K562 (cell line): ENCODE results near the gene SMCO1. TPM values are rescaled to one million over a fixed set of nuclear protein-coding genes. Genes with fewer than 3 reads are reported as not detected.

Experiments
- CBFA2T3 ChIP-seq: fragments of 450-650 bp; IDR thresholded peaks from 2 replicates; pipeline ENCODE4 v1.6.1; 2017
- DMBX1 ChIP-seq: fragments of 250-450 bp; sonication (Bioruptor Pico); IDR thresholded peaks from 2 replicates; pipeline ENCODE4 v1.8.0; 2022; ENCODE audit warnings: inconsistent platforms, mild to moderate bottlenecking, moderate library complexity, borderline replicate concordance
- FOXA1 ChIP-seq: fragments of 450-650 bp; IDR thresholded peaks from 2 replicates; pipeline ENCODE4 v1.6.1; 2016; ENCODE audit warnings: mild to moderate bottlenecking, borderline replicate concordance
- MEF2A ChIP-seq: IDR thresholded peaks from 2 replicates; pipeline ENCODE4 v1.6.1; 2011; ENCODE audit warnings: low read depth, mild to moderate bottlenecking, low read length, moderate library complexity; ENCODE audit not compliant: control insufficient read depth
- MEIS2 ChIP-seq: fragments of 450-650 bp; IDR thresholded peaks from 2 replicates; pipeline ENCODE4 v1.6.1; 2014; ENCODE audit warnings: mild to moderate bottlenecking; ENCODE audit not compliant: partially characterized antibody
- NBN ChIP-seq: fragments of 450-650 bp; IDR thresholded peaks from 2 replicates; pipeline ENCODE4 v1.6.1; 2016; ENCODE audit warnings: low read depth, mild to moderate bottlenecking
- NCOR1 ChIP-seq: fragments of 450-650 bp; IDR thresholded peaks from 2 replicates; pipeline ENCODE4 v1.6.1; 2016; ENCODE audit warnings: mild to moderate bottlenecking, moderate library complexity
- NFE2L1 ChIP-seq: fragments of 450-650 bp; IDR thresholded peaks from 2 replicates; pipeline ENCODE4 v1.6.1; 2016; ENCODE audit warnings: missing genetic modification characterization, low read depth, mild to moderate bottlenecking, missing compliant biosample characterization, moderate library complexity, borderline replicate concordance
- NR2C1 ChIP-seq, 2 experiments: fragments of 450-650 bp; IDR thresholded peaks; 2 replicates each; pipeline ENCODE4 v1.6.1; 2017; ENCODE audit warnings: mild to moderate bottlenecking in 2 of 2, antibody characterized with exemption in 1 of 2, inconsistent platforms in 1 of 2, missing compliant biosample characterization in 1 of 2, missing genetic modification characterization in 1 of 2
- POLR2AphosphoS5 ChIP-seq: IDR thresholded peaks from 2 replicates; pipeline ENCODE4 v1.6.1; 2011; ENCODE audit warnings: mild to moderate bottlenecking, low read depth, low read length, moderate library complexity; ENCODE audit not compliant: control insufficient read depth, insufficient read depth
- TRIM24 ChIP-seq, 2 experiments: fragments of 450-650 bp; IDR thresholded peaks; 2 replicates each; pipeline ENCODE4 v1.6.1; 2016
- polyA plus RNA-seq, 8 experiments: library from polyadenylated mRNA; depleted of rRNA in 4 of 8; stranded (reverse) in 5 of 8; unstranded in 3 of 8; fragments of >200 nt; fragmentation: Nextera tagmentation in 2 of 8; fragmentation: Illumina TruSeq in 1 of 8; extraction: Ambion mirVana in 2 of 8; extraction: Trizol in 1 of 8; gene quantifications; 2 replicates each; pipeline versions ENCODE4 v1.2.1 to v1.2.3, GENCODE V29; 2011 to 2014; ENCODE audit warnings: inconsistent platforms in 1 of 8, missing spikeins in 1 of 8
- total RNA-seq, 7 experiments: library from RNA; depleted of rRNA in 6 of 7; stranded (reverse); fragments of >200 nt in 6 of 7; fragmentation: Illumina TruSeq in 2 of 7; extraction: Trizol in 2 of 7; gene quantifications; 2 replicates each; pipeline versions ENCODE4 v1.2.1 to v1.2.3, GENCODE V29; 2011 to 2021; ENCODE audit warnings: low replicate concordance in 1 of 7
- TF ChIP-seq, protein P1 (sequence below): fragments of 450-650 bp; IDR thresholded peaks from 2 replicates; pipeline ENCODE4 v1.6.1; 2016; ENCODE audit warnings: missing biosample characterization, missing genetic modification characterization
- TF ChIP-seq, protein P2 (sequence below): fragments of 150-350 bp; IDR thresholded peaks from 2 replicates; pipeline ENCODE4 v1.6.1; 2014; ENCODE audit warnings: low read depth, mild to moderate bottlenecking, low read length, borderline replicate concordance
- TF ChIP-seq, protein P3 (sequence below), 2 experiments: fragments of 450-650 bp; IDR thresholded peaks; 2 replicates each; pipeline ENCODE4 v1.6.1; 2016; ENCODE audit warnings: mild to moderate bottlenecking in 2 of 2, borderline replicate concordance in 1 of 2, low read depth in 1 of 2, moderate library complexity in 1 of 2

Gene SMCO1
- total and polyA plus RNA-seq, 9 of the 15 experiments (the other 6 are each of a cell fraction or from before 2014, with no cell fraction given) = 0.05 to 0.35 (median 0.12) TPM; not detected in 5

DNA sequence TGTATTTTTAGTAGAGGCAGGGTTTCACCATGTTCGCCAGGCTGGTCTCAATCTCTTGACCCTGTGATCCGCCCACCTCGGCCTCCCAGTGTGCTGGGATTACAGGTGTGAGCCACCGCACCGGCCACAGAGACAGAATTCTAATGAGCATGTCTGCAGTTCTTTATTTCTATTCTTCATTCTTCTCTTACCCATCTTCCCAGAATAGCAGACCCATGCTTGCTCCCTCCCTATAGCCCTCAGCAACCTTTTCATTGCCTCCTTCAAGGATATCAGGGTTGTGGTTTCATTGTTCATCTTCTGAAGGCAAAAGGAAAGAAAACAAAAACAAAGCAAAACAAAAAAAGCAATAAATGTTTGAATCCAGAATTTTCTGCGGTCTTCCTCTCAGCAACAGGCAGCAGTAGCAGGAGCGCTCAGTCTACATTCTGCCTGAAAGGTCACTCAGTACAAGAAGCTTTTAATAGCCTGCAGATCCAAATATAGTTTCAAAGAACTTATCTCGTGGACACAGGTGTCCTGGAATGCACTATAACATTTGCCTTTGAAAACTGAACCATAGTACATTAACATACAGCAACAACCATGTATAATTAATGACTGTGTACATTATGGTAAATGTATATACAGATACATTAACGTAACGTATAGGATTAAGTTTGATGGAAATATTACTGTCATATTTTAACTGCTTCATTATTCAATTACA, at the start of gene SMCO1 (continued):
- TF ChIP-seq NBN (0 out of 2 replicates have a peak, but pooled peaks have one; percentile 35), FOXA1 (peak; percentile 56; the same call in 1 of the 2 replicates), POLR2AphosphoS5 (peak; percentile 55; the same call in 1 of the 2 replicates), MEF2A (peak; percentile 99), TRIM24 (IDR thresholded peaks at IDR 0.05) (peak in 1 of 2 experiments; percentile 45; a peak in 3 of 4 replicates), NFE2L1 (tag) (no peak), NCOR1 (peak; percentile 93), CBFA2T3 (peak; percentile 86), DMBX1 (CRISPR knock-in tag) (no peak), NR2C1 (IDR thresholded peaks at IDR 0.05) (0 out of 2 replicates have a peak, but pooled peaks have one; percentile 25), NR2C1 (tag; IDR thresholded peaks at IDR 0.05) (no peak), MEIS2 (peak; percentile 53)
- TF ChIP-seq, protein P1, sequence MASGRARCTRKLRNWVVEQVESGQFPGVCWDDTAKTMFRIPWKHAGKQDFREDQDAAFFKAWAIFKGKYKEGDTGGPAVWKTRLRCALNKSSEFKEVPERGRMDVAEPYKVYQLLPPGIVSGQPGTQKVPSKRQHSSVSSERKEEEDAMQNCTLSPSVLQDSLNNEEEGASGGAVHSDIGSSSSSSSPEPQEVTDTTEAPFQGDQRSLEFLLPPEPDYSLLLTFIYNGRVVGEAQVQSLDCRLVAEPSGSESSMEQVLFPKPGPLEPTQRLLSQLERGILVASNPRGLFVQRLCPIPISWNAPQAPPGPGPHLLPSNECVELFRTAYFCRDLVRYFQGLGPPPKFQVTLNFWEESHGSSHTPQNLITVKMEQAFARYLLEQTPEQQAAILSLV = no peak
- TF ChIP-seq, protein P2, sequence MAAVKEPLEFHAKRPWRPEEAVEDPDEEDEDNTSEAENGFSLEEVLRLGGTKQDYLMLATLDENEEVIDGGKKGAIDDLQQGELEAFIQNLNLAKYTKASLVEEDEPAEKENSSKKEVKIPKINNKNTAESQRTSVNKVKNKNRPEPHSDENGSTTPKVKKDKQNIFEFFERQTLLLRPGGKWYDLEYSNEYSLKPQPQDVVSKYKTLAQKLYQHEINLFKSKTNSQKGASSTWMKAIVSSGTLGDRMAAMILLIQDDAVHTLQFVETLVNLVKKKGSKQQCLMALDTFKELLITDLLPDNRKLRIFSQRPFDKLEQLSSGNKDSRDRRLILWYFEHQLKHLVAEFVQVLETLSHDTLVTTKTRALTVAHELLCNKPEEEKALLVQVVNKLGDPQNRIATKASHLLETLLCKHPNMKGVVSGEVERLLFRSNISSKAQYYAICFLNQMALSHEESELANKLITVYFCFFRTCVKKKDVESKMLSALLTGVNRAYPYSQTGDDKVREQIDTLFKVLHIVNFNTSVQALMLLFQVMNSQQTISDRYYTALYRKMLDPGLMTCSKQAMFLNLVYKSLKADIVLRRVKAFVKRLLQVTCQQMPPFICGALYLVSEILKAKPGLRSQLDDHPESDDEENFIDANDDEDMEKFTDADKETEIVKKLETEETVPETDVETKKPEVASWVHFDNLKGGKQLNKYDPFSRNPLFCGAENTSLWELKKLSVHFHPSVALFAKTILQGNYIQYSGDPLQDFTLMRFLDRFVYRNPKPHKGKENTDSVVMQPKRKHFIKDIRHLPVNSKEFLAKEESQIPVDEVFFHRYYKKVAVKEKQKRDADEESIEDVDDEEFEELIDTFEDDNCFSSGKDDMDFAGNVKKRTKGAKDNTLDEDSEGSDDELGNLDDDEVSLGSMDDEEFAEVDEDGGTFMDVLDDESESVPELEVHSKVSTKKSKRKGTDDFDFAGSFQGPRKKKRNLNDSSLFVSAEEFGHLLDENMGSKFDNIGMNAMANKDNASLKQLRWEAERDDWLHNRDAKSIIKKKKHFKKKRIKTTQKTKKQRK = no peak
- TF ChIP-seq, protein P3, sequence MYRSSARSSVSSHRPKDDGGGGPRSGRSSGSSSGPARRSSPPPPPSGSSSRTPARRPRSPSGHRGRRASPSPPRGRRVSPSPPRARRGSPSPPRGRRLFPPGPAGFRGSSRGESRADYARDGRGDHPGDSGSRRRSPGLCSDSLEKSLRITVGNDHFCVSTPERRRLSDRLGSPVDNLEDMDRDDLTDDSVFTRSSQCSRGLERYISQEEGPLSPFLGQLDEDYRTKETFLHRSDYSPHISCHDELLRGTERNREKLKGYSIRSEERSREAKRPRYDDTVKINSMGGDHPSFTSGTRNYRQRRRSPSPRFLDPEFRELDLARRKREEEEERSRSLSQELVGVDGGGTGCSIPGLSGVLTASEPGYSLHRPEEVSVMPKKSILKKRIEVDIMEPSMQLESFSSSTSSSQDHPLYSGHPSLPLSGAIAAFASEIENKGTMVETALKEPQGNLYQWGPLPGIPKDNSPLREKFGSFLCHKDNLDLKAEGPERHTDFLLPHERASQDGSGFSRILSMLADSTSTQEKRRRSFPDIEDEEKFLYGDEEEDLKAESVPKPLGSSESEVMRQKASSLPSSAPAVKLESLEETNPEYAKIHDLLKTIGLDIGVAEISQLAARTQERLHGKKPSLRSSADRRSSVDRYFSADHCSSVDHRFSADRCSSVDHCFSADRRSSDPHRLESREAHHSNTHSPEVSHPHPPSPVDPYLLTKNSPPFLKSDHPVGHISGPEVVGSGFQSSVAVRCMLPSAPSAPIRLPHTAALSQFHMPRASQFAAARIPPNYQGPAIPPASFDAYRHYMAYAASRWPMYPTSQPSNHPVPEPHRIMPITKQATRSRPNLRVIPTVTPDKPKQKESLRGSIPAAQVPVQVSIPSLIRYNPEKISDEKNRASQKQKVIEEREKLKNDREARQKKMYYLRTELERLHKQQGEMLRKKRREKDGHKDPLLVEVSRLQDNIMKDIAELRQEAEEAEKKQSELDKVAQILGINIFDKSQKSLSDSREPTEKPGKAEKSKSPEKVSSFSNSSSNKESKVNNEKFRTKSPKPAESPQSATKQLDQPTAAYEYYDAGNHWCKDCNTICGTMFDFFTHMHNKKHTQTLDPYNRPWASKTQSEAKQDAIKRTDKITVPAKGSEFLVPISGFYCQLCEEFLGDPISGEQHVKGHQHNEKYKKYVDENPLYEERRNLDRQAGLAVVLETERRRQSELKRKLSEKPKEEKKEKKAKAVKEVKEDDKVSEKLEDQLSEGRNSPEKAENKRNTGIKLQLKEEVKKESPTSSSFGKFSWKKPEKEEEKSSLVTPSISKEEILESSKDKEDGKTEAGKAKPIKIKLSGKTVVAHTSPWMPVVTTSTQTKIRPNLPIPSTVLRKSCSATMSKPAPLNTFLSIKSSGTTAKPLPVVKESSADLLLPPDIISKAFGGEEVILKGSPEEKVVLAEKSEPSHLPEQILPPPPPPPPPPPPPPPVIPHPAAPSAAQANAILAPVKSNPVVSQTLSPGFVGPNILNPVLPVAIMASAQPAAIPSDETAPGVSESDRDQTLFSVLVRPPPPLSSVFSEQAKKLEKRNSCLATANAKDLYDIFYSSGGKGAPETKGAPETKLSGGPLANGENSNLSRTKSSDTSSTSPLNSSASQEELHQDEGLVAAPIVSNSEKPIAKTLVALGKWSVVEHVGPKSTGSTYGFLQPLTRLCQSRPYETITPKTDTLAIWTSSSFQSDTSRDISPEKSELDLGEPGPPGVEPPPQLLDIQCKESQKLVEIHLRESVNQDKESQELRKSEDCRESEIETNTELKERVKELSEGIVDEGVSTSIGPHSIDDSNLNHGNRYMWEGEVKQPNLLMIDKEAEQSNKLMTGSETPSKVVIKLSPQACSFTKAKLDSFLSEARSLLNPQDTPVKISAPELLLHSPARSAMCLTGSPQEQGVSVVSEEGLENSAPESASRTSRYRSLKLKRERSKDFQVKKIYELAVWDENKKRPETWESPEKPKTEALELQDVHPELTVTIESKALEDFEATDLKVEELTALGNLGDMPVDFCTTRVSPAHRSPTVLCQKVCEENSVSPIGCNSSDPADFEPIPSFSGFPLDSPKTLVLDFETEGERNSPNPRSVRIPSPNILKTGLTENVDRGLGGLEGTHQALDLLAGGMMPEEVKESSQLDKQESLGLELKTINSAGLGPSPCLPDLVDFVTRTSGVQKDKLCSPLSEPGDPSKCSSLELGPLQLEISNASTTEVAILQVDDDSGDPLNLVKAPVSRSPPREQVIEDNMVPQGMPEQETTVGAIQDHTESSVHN (IDR thresholded peaks at IDR 0.05; ENCODE audit: borderline replicate concordance in 1 of 2, low read depth in 1 of 2) = peak in 1 of 2 experiments; percentile 29; a peak in 1 of 4 replicates
